Activated CD8-positive, alpha-beta memory T cell treated with anti-CD3 and anti-CD28 coated beads for 4 hours (primary cell): Measurements from ENCODE around the gene AHDC1.
"Not testable (repeated sequence)": the region's sequence is repeated elsewhere in the genome, so short reads cannot be mapped to it uniquely, and the experiment has no call there.

Source experiments
- DNase-seq, 2 donors: peaks; one replicate each; pipeline ENCODE4 v3.0.0-alpha.2; 2020; ENCODE audit warnings: low read depth in 2 of 2

AHDC1 gene

GRCh38 chr1:27517907-27518718, 85.8 kb downstream of the AHDC1 start:
- no peak for DNase-seq

DNA sequence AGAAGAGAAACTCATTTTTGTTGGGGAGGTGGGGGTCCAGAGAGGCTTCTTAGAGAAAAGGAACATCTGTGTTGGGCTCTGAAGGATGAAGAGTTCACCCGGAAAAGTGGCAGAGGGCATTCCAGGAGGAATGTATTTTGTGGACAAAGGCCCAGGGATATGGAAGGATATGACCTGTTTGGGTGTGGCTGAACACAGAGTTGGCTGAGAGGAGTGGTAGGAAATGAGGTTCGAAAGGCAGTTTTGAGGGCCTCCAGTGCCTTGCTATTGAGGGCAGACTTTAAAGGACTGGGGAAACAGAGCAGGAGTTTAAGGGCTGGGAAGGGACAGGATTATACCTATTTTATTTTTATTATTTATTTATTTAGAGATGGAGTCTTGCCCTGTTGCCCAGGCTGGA, 86.6 kb downstream of the AHDC1 start:
- DNase-seq = no peak

DNA sequence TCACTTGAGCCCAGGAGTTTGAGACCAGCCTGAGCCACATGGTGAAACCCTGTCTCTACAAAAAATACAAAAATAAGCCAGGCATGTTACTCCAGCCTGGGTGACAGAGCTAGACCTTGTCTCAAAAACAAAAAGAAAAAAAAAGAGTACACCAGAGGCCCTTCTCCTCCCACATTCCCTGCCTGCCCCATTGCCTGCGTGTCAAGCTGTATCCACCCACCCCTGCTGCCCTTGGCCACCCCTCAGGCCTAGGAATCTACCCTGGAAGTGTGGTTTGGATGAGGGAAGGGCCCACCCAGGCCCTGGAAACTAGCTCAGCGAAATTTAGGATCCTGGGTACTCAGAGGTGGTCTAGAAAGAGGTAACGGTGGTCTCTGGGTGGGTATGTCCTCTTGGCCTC, 88.3 kb downstream of the AHDC1 start:
- DNase-seq = no peak

- DNase-seq = no peak
Observed at GRCh38 chr1:27513958-27514357, 90.0 kb downstream of the AHDC1 start.

- no peak for DNase-seq
Observed at GRCh38 chr1:27513528-27513927, 90.4 kb downstream of the AHDC1 start.

DNA sequence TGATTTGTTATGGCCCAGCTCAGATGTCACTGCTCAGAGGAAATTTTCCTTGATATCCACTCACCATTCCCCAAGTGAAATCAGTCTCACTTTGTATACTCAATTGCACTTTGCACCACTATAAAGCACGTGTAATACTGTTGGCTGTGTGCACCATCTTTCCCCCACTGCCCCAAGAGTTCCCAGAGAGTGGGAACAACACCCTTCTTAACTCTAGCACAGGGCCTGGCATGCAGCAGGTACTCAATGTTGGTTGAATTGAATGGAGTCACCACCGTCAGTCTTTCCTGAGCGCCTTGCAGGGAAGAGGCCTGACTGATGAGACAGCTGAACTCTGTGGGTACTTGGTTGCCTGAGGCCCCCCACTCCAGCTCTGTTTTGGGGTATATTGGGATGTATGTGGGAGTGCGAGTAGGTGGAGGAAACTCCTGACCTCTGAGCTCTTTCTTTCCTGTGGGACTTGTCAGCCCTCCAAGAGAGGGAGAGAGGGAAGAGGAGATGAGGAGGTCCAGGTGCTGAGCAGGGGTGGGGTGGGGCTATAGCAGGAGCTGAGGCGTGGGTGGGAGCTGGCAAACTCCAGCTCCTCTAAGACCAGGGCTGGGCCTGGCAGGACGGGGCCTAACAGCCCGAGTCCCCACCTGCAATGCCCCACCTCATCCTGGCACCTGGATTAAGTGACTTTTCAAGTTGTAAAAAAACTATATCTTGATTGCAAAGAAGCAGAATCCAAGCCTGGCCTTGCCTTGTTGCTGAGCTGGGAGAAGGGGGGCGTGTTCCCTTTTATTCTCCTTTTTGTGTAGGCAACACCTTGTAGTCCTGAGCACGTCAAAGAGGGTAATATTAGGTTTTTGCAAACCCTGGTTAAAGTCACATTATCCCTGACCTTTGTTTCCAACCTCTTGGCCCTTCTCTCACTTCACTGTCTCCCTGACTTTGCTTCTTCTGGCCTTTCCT, 94.5 kb downstream of the AHDC1 start:
- no peak for DNase-seq

DNA sequence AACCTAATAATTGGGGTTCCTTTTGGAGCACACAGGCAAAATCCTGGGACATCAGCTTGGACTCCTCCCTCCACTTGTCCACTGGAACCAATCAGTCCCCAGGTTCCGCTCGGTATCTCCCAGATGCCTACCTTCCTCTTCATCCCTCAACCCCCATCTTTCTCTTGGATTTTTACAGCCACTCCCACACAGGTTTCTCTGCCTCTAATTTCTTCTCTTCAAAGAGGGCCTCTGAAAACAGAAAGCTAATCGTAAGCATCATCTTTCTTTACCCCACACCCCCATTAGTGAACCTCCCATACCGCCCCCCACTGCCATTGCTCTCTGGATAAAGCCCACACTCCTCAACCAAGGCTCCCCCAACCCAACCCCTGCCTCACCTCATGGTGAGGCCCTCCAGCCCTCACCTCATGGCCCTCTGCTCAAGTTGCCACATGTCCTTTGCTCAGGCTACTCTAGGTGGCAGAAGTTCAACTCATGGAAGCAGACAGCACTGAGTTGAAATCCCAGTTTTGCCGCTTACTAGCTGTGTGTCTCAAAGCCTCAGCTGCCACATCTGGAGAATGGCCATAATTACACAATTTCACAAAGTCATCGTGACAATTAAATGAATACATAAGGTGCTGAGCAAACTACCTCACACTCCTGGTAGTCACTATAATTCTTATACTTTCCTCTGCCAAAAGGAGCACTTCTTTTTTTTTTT, 95.8 kb downstream of the AHDC1 start:
- no peak for DNase-seq

- DNase-seq = no peak
Observed at GRCh38 chr1:27506703-27507102, 97.2 kb downstream of the AHDC1 start.

GRCh38 chr1:27505420-27505680, 98.6 kb downstream of the AHDC1 start:
- DNase-seq = no peak

DNA sequence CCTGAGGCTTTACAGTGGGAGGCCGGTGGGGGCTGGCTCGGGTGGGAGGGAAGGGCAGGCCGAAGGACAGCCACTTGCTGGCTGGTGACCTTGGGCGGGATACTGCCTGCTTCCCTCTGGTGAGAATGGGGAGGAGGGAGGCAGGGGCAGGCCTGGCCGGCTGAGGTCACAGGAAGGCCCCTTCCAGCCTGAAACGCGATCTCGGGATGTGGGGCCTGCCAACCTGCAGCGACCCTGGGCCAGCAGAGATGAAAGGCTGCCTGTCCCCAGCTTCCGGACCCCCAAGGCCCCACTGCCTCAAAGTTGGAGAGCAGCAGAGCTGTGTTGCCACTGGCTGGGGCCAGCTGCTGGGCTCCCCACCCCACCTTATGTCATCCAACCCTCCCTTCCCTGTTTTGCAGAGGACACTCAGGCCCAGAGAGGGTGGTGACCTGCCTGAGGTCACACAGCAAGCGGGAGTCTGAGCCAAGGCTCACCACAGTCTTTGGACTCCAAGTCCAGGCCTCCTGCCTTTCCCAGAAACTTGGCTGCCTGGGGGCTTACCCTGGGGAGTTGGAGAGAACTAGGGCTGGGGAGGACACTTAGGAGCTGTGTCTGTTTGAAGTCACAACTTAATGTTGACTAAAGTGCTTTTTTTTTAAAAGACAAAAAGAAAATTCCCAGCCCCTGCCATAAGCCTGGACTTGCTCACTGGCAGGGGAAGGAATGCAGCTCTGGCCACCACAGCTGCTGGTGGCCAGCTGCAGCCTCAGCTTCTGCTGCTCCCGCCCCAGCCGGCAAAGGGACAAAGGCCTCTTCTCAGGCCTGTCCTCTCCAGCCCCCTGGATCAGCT, 99.1 kb downstream of the AHDC1 start:
- no peak for DNase-seq

- DNase-seq = no peak
Observed at GRCh38 chr1:27503844-27504587, 99.9 kb downstream of the AHDC1 start.

DNA sequence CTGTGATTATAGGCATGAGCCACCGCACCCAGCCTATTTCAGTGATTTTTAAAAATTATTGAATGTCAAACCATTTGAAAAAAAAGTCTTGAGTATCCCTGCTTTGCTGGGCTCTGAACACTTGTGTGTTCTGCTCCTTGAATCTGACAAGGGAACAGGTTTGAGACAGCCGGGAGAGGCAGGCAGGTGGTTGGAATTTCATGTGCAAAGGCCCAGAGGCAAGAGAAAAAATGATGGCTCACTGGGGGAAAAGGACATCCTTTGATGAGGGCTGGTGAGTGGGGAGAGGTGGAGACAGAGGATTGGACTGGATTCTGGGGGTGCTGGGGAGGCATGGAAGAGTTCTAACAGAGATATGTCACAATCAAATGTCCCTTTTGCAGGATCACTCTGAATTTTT, 100.9 kb downstream of the AHDC1 start:
- DNase-seq = no peak

DNA sequence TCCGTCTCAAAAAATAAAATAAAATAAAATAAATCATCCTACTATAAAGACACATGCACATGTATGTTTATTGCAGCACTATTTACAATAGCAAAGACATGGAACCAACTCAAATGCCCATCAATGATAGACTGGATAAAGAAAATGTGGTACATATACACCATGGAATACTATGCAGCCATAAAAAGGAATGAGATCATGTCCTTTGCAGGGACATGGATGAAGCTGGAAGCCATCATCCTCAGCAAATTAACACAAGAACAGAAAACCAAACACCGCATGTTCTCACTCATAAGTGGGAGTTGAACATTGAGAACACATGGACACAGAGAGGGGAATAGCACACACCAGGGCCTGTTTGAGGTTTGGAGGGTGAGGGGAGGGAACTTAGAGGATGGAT, 102.8 kb downstream of the AHDC1 start:
- not testable (repeated sequence) for DNase-seq

DNA sequence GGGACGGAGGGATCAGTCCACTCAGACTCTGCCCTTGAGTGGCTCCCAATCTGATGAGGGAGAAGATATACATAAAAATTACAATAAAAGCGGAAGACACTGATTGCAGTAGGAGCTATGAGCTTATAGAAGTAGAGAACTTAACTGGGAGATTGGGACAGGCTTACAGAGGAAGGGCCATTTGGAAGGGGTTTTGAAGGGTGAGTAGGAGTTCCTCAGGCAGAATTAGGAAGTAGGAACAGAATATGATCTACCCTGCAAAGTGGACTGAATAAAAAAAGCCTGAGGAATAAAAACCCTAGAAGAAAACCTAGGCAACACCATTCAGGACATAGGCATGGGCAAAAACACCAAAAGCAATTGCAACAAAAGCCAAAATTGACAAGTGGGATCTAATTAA, 104.8 kb downstream of the AHDC1 start:
- DNase-seq = no peak

- DNase-seq = no peak
Observed at GRCh38 chr1:27496604-27497155, 107.3 kb downstream of the AHDC1 start.

GRCh38 chr1:27492796-27493195, 111.1 kb downstream of the AHDC1 start:
- no peak for DNase-seq

GRCh38 chr1:27491748-27492700, 111.9 kb downstream of the AHDC1 start:
- no peak for DNase-seq

DNA sequence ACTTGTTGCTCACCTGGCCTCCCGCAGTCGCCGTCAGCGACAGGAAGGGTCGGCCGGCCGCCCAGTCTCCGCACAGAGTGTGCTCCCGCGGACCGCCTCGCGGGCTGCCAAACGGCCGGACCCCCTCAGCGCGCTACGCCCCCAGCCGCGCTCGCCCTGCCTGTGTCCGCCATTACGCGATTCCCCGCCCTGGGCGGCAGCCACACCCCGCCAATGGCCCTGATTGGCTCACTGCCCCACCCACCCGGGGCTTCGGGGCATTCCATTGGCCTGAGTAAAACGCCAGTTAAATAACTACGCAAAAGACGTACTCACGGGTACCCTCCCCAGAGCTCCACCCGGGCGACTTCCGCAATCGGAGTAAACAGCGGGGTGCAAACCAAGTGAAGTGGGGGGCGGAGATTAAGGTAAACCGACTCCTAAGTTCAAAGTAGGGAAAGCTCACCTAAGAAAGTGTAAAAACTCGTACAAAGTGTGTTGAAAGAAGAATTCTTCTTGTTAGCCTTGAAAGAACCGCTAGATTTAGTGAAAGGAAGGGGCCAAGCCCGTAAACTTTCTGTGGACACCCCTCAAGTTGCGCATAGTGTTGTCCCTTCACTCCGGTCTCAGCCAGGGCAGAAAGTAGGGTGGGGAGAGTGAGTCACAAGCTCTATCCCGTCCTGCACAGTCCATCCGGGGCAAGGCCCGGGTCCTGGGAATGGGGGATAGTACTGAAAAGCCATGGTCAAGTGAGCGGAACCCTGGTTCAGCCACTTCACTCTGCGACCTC, 113.8 kb downstream of the AHDC1 start, which contains the start of gene WASF2:
TSS of gene WASF2 (minus strand) at position 195 of the 769 bp plus-strand sequence. CDS start 61,277 bp downstream, outside the sequence.
- peak; percentile 89 to 94 for DNase-seq
